NT2/D1 (cell line): ENCODE results near the gene MFSD6L.

Experiments
- DNase-seq: peaks from one replicate; pipeline ENCODE4 v3.0.0-alpha.2; 2011; ENCODE audit warnings: low read depth, low spot score
- H3K27me3 ChIP-seq: 2 replicates; pipeline ENCODE4 v1.6.0; 2011; ENCODE audit warnings: mild to moderate bottlenecking; ENCODE audit not compliant: insufficient read length, insufficient read depth
- H3K36me3 ChIP-seq: 2 replicates; pipeline ENCODE4 v1.6.1; 2011; ENCODE audit warnings: mild to moderate bottlenecking, low read length, mixed read lengths; ENCODE audit not compliant: insufficient read depth, insufficient read length
- H3K4me1 ChIP-seq: 2 replicates; pipeline ENCODE4 v1.5.1; 2011; ENCODE audit not compliant: insufficient read depth, insufficient read length
- H3K4me3 ChIP-seq: 2 replicates; pipeline ENCODE4 v1.5.1; 2011; ENCODE audit warnings: low read depth; ENCODE audit not compliant: insufficient read length
- H3K9ac ChIP-seq: 2 replicates; pipeline ENCODE4 v1.6.0; 2011; ENCODE audit warnings: low read depth; ENCODE audit not compliant: insufficient read length
- H3K9me3 ChIP-seq: 2 replicates; pipeline ENCODE4 v1.5.1; 2011; ENCODE audit warnings: mild to moderate bottlenecking, low read length; ENCODE audit not compliant: insufficient read depth
- SUZ12 ChIP-seq: IDR thresholded peaks from 2 replicates; pipeline ENCODE4 v1.6.1; 2011; ENCODE audit not compliant: insufficient read length, insufficient read depth; ENCODE audit errors: extremely low read depth
- YY1 ChIP-seq: IDR thresholded peaks from 2 replicates; pipeline ENCODE4 v1.6.1; 2011; ENCODE audit not compliant: insufficient read length, insufficient read depth
- ZNF274 ChIP-seq: IDR thresholded peaks from 2 replicates; pipeline ENCODE4 v1.6.1; 2011; ENCODE audit warnings: mild to moderate bottlenecking, low read depth, low read length

Gene MFSD6L

DNA sequence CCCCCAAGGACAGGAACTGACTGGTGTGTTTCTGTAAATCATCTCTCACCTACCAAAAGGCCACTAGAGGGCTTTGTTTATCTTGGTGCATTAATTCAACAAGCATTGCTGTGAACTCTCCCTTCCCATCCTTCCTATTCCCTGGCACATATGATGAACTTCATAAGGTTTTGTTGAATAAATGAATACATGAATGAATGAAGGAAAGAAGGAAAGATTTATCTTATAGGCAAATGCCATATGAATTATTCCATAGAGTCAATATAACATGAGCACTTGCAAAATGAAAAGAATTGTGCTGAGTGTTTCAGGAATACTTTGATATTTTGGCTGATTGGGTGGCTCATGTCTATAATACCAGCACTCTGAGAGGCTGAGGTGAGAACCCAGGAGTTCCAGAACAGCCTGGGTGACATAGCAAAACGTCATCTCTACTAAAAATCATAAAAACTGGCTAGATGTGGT is 45.2 kb downstream of the MFSD6L start:
- Histone ChIP-seq H3K36me3 (no peaks in the 10 kb centered on the region), H3K9me3 (no peaks in the 10 kb centered on the region), H3K4me1 (no peaks in the 10 kb centered on the region), H3K9ac (no peak overlapping the region), H3K27me3 (no peaks in the 10 kb centered on the region), H3K4me3 (no peak overlapping the region)
- DNase-seq = no peak
- no peak for TF ChIP-seq ZNF274
- no peak for TF ChIP-seq YY1
- no peak for TF ChIP-seq SUZ12

DNA sequence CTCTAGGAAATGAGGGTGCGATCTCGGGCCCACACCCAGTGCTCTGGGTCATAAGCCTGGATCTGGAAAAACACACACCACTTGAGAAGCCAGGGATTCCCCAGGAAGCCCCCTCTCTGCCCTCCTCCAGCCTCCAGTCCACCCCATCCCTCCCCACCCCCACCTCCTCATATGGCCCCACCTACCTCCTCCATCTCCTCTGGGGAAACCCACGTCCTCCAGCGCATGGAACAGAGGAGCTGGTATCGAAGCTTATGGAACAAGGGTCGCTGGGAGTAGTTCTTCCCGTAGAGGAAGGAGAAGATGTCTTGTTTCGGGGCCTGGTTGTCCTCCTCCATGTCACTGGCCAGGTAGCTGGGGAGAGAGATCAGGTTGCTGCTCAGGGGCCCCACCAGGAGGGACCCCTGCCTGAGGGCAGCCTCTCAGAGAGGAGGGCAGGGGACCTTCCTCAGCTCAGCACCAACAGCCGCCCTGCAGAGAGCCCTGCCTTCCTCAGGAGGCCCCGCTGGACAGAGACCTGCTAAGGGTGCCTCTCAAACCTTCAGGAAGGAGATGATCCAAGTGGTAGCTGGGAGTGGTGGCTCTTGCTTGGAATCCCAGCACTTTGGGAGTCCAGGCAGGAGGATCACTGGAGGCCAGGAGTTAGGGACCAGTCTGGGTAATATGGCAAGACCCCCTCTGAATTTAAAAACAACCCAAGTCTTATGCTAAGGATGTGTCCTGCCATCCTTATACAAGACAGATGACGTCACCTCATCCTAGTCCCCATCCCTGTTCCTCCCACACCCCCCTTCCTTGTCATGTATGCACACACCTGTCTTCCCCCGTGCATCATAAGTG is 45.8 kb downstream of the MFSD6L start:
- Histone ChIP-seq H3K4me3 (no peak overlapping the region), H3K27me3 (no peaks in the 10 kb centered on the region), H3K9ac (no peak overlapping the region), H3K9me3 (no peaks in the 10 kb centered on the region), H3K4me1 (no peaks in the 10 kb centered on the region), H3K36me3 (no peaks in the 10 kb centered on the region)
- TF ChIP-seq ZNF274 (no peak), YY1 (no peak), SUZ12 (no peak)
- DNase-seq = no peak

DNA sequence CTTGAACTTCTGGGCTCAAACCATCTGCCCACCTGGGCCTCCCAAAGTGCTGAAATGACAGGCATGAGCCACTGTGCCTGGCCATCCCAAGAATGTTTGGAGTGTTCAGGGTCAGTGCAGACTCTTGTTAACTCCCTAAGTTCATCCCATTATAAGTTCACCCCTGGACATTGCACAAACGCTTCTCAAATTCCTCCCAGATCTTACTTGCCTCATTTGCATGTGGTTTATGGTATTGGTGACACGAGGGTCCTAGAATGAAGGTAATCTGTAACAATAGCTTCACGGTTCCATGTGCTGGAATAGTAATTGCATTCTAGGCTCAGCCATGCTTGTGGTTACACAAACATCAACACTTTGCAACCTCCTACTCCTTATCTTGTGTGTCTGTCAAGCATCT is 49.5 kb downstream of the MFSD6L start:
- Histone ChIP-seq H3K36me3 (no peaks in the 10 kb centered on the region), H3K4me1 (no peaks in the 10 kb centered on the region), H3K4me3 (no peak overlapping the region), H3K9me3 (peaks cover 4% of the 10 kb centered on the region; the same call in 1 of the 2 replicates), H3K27me3 (no peaks in the 10 kb centered on the region), H3K9ac (no peak overlapping the region)
- no peak for DNase-seq
- TF ChIP-seq ZNF274 (no peak), YY1 (no peak), SUZ12 (no peak)

DNA sequence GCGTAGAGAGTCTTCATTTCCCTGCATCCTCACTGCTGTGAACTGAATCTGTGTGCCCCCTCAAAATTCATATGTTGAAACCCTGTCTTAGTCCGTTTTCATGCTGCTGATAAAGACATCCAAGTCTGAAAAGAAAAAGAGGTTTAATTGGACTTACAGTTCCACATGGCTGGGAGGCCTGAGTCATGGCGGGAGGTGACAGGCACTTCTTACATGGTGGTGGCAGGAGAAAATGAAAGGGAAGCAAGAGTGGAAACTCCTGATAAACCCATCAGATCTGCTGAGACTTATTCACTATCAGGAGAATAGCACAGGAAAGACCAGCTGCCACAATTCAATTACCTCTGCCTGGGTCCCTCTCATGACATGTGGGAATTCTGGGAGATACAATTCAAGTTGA is 51.4 kb downstream of the MFSD6L start:
- no peak for DNase-seq
- Histone ChIP-seq H3K36me3 (no peaks in the 10 kb centered on the region), H3K4me1 (no peaks in the 10 kb centered on the region)

More for the DNA sequence above, 51.4 kb downstream of the MFSD6L start:
- TF ChIP-seq YY1 (no peak), ZNF274 (no peak), SUZ12 (no peak)
- H3K4me3 ChIP-seq = no peak overlapping the region
- H3K9me3 ChIP-seq = peaks cover 4% of the 10 kb centered on the region; the same call in 1 of the 2 replicates
- no peaks in the 10 kb centered on the region for H3K27me3 ChIP-seq
- H3K9ac ChIP-seq = no peak overlapping the region
